Smooth muscle cell of the brain vasculature (primary cell): ENCODE data around the gene TMEM184B.

Source experiments
- DNase-seq: peaks from one replicate; pipeline ENCODE4 v3.0.0-alpha.2; 2012; ENCODE audit warnings: low read depth, low spot score

The TMEM184B gene

DNA sequence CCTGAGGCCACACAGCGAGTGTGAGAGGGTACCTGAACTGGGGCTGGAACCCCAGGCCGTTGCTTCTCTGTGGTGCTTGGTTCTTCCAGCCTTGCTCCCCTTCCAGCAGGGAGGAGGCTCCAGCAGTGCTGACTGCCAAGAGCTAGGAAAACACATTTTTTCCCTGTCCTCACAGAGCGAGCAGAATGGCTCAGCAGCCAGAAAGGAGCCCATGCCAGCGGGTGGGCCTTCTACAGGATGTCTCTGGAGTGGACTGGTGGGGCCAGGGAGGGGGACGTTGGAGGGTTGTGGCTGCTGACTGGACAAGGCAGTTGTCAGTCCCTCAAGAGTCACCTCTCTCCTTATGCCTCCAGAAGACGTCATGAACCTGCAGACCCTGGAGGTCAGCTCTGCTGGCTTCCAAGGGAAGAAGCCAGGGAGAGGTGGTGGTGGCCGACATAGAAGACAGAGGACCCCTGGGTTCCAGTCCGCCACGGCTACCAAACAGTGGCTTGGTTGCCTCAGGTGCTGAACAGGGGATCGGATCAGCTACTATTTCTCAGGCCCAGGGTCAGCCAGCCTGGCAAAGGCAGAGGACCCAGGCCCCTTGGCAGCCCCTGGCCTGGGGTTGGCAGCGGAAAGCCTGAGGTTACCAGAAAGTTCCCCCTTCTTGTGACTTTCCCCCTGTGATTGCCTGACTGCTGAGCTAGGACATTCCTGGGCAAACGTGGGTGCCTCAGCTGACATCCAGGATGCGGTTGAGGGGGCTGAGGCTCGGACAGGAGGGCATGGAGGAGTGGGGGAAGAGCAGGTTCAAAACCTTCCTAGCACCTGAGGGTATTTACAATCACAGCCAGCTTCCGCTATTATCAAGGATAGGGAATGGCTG is 67.3 kb downstream of the TMEM184B start:
- DNase-seq: no peak

DNA sequence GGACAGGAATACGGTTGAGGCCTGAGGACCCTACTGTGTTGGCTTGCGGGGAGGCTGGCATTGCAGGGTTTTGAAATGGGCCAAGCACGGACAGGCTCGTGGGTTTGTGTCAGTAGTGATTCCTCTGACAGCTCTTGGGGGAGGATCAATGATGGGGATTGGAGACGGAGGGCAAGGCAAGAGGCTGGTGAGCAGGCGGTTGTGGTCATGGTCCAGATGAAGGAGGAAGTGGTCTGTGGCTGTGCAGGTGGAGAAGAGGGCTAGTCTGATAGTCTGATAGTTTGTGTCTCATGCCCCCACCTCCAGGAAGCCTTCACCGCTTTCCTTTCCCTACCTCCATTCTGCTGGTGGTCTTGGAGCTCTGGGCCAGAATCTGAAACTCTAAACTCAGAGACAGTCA is 68.0 kb downstream of the TMEM184B start:
- DNase-seq: no peak

DNA sequence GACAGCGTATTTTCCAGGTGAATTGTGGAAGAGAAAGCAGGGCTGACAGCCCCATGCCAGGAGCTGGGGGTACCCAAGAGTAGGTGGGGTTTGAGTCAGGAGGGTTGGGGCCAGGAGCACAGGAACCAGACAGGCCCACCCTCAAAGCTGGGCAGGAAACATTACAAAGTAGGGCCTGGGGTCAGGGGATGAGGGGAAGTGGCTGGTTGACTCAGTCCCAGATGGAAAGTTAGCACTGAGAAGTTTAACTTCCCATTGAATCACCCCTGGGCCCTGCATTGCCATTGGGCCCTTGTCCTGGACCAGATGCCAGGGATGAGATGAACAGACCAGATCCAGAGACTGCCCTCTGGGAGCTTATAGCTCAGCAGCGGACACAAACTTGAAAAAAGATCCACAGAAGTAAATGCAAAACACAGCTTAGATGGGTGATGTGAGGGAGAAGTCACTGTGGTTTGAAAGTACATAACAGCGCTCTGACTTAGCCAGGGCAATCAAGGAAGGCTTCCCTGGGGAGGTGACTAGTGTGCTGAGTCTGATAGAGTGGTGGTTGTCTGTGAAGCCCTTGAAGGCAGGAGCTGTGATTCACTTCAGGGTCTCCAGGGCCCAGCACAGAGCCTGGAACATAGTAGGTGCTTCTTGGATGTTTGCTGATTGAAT is 68.8 kb downstream of the TMEM184B start:
- DNase-seq: no peak

DNA sequence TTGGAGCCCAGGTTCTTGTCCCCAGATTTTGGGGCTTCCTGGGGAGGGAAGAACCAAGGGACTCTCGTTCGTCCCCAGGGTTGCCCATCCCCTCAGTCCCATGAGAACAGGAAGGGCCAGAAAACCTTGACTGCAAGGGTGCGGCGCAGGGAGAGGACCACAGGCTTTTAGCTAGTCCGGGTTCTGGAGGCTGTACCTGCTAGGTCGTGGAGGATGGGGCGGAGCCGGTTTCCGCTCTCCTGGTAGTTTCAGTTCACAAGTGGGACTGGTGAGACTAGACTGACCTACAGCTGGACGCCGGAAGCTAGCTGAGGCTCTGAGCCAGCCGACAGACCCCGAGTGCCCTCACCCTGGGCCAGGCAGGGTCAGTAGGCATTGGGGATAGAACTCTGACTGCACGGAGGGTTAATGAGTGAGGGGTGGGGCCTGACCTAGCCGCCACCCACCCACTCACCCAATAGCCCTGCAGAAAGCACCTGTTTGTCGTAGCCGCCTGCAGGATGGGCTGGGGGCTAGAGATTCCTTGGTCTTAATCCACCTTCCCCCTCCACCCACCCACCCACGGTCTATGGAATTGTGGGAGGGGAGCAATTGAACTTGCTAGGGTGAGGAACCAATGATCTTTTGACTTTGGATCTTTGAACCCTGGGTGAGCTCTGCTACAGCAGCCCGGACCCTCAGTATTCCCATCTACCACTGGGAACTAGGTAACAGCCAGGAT is 69.6 kb downstream of the TMEM184B start:
- no peak for DNase-seq

DNA sequence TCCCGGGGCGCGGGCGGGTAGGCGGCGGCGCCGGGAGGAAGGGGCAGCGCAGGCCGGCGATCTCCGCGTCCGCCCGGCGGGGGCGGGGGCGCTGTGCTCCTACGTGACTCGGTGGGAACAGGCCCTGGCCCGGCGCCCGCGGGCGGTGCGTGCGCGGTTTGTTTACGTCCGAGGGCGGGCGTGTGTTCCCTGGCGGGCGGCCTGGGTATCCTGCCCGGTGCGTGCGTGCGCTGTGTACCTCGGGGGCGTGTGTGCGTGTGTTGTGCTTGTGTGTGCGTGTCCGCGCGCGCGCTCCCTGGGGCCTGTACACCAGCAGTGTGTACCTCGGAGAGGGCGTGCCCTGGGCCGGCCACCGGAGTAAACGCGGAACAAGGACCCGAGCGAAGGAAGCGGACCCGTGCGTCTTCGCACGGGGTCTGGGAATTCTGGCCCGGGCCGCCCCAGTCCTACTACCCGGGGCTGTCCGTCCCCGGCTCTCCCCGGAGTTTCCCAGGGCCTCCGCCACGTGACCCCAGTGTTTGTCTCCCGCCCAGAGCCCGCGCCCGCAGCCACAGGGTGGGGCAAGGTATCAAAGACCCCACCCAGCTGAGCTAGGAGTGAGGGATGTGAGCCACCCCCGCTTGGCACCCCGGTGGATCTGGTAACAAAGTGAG is 70.2 kb downstream of the TMEM184B start:
- DNase-seq: no peak

DNA sequence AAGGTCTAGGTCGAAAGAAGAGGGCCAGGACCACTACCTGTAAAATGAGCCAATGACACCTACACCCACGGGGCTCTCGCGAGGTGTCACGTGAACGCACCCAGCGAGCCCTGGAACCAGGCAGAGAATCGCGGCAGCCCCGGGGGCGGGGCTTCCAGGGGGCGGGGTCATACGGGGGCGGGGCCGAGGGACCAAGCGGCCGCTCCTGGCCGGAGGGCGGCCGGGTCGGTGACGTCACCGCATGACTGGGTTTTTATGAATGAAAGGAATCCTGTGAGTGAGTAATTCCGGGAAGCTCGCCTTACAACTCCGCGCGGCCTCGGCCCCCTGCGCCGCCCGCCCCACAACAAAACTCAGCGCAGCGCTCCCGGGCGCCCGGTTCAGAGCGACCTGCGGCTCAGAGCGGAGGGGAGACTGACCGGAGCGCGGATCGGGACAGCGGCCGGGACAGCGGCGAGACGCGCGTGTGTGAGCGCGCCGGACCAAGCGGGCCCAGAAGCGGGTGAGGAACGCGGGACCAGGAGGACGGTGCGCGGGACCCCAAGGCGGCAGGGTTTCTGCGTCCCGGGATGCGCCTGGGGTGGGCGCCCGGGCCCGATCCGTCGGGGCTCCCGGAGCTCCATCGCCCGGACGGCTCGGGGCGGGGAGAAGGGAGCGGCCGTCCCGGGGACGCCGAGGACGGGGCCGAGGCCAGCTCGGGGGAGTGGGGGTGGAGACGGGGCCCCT is 70.9 kb downstream of the TMEM184B start, which contains the start of gene MAFF:
Gene MAFF (plus strand): TSS at position 284 of the 726 bp plus-strand sequence. CDS start 11,860 bp downstream, outside the sequence.
- peak; percentile 96 for DNase-seq

DNA sequence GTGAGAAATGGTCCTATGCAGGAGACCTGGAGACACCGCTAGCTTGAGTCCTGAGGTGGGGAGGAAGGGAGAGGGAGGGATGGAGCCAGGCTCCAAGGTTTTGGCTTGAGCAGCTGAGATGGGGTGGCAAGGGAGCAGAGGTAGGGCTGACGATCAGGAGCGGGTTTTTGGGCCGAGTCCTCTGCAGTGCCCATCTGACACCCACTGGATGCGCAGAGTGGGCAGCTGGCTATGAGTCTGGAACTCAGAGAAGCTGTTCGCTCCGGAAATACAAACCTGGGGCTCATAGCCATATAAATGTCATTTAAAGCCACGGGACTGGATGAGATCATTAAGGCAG is 71.5 kb downstream of the TMEM184B start:
- no peak for DNase-seq

DNA sequence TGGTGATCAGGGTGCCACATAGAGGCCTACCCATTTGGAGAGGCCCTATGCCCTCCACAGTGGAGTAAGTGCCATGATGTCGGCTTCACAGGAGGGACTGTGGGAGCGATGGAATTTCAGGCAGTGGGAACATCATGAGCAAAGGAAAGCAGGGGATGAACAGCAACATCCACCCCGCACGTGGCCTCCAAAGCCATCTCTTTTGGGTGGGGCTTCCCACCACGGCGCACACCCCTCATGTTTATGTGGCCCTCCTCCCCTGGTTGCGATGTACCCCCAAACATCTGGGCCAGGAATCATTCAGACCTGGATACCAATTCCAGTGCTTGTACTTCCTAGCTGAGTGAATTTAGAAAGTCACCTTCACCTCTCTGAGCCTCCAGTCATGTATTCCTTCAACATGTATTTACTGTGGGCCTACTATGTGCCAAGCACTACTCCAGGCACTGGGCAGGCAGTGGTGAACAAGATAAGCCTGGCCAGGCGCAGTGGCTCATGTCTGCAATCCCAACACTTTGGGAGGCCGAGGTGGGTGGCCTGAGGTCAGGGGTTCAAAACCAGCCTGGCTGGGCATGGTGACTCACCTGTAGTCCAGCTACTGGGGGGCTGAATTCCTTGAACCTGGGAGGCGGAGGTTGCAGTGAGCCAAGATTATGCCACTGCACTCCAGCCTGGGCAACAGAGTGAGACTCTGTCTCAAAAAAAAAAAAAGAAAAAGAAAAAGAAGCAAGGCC is 72.8 kb downstream of the TMEM184B start:
- no peak for DNase-seq

DNA sequence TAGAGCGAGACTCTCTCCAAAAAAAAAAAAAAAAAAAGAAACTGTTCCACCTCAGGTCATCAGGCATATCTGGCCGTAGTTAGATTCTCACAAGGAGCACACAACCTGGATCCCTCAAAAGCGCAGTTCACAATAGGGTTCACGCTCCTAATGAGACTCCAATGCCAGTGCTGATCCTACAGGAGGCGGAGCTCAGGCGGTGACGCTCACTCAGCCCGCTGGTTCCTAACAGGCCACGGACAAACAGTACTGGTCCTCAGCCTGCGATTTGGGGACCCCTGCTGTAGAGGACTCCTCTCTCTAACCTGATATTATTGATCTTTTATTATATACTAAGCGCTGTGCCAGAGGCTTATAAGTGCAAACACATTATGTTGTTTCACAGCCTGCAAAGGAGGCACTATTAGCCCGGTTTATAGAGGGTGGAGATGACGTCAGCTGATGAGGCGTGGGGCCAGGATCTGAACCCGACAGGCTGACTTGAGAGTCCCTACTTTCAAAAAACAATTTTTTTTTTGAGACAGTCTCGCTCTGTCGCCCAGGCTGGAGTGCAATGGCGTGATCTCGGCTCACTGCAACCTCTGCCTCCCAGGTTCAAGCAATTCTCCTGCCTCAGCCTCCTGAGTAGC is 75.9 kb downstream of the TMEM184B start:
- DNase-seq: no peak

DNA sequence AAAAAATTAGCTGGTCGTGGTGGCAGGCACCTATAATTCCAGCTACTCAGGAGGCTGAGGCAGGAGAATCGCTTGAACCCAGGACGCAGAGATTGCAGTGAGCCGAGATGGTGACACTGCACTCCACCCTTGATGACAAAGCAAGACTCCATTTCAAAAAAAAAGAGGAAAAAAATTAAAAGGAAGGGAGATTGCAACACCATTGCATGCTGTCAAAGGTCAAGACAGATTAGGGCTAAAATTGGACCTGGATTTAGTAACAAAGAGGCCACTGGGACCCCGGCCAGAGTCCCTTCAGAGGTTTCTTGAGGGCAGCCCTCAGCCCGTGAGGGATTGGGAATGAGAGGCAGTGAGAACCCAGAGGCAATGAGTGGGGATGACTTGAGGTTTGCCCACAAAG is 79.2 kb downstream of the TMEM184B start:
- no peak for DNase-seq

DNA sequence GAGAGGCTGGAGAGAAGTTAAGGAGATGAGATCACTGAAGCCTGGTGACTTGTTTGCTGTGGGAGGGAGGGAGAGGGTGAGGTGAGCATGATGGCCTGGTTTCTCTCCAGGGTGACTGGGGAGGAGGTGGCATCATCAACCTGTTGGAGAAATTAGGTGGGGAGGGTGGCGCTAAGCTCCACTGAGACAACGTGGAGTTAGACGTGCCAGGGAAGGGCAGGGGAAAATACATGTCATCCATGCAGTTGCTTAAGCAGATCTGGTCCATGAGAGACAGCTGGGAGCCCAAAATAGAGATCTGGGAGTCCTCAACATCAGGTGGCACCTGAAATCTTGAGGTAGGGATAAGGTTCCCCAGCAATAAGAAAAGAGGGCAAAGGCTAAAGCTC is 80.3 kb downstream of the TMEM184B start:
- no peak for DNase-seq

DNA sequence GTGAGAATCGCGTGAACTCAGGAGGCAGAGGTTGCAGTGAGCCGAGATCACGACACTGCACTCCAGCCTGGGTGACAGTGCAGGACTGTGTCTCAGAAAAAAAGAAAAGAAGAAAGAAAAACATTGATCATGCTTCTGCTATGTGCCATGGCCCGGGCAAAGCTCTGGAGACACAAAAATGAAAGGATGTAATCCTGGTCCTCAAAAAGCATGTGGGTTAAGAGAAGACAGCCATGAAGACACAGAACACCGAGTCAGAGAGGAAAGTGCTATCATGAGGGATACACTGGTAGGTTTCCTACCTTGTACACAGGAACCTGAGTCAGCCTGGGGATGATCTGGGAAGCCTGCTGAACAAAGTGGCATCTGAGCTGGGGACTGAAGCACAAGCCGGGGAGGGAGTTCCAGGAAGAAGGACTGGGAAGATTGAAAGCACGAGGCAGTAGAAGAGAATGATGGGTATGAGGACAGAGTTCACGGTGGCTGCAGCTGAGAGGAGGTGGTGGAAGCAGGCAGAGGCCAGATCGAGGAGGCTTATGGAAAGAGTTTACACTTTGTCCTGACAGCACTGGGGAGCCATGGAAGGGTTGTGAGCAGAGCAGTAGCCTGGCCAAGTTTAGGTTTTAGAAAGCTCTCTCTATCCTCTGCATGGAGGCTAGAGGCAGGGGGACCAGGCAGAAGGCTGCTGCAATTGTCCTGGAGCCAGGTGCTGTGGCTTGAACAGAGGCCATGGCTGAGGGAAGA is 80.9 kb downstream of the TMEM184B start:
- no peak for DNase-seq

DNA sequence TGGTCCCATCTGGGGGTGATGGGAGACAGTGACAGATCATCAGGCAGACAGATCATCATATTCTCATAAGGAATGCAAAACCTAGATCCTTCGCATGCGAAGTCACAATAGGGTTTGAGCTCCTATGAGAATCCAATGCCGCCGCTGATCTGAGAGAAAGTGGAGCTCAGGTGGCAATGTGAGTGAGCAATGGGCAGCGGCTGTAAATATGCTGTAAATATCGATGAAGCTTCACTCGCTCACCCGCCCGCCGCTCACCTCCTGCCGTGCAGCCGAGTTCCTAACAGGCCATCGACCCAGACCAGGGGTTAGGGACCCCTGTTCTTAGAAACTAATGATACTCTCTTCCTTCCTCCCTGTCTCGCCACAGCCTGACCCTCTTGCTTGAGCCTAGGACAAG is 81.8 kb downstream of the TMEM184B start:
- DNase-seq: no peak

DNA sequence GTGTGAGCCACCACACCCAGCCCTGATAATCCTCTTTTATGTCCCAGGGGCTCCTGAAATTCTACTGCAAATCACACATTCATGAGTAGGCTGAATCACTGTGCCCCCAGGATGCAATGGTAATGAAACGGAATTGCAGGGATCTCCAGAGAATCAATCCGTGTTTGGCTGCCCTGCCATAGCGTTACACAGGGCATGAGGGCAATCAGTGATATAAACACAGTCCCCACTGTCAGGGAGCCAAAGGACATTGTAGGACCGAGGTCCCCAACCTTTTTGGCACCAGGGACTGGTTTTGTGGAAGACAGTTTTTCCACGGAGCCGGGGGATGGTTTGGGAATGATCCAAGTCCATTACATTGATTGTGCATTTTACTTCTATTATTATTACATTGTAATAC is 82.2 kb downstream of the TMEM184B start:
- no peak for DNase-seq

DNA sequence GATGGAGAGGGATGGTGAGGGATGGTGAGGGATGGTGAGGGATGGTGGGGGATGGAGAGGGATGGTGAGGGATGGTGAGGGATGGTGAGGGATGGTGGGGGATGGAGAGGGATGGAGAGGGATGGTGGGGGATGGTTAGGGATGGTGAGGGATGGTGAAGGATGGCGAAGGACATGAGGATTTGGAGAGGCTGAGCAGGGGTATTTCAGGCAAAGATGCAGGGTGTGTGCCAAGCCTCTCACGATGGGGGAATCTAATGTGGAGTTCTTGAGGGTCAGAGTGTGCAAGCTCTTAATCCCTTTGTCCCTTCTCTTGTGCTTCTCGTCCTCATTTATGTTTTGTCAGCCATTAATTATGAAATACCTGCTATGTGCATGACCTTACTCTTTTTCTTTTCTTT is 83.7 kb downstream of the TMEM184B start:
- DNase-seq: no peak

DNA sequence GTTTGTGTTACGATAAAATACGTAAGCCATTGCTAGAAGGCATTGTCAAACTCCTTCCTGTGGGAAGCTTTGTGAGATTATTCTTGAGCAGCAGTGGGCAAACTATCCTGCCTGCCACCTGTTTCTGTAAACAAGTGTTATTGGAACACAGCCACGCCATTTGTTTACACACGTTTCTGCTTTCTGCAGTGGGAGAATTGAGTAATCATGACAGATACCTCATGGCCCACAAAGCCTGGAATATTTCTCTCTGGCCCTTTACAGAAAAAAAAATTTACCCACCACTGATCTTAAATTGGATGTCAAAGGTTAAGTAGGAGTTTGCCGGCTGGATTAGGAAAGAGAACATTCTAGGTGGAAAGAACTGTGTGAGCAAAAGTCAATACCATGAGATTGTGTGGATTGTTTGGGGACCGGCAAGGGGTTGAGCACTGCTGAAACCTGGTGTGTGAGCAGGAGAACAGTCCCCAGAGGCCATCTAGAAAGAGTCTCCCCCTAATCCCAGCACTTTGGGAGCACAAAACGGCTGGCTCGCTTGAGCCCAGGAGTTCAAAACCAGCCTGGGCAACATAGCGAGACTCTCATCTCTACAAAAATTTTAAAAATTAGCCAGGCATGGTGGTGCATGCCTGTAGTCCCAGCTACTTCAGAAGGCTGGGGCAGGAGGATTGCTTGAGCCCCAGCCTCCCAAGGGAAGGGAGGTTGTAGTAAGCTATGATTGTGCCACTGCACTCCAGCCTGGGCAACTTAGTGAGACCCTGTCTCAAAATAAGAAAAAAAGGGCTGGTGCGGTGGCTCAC is 85.2 kb downstream of the TMEM184B start:
- no peak for DNase-seq

DNA sequence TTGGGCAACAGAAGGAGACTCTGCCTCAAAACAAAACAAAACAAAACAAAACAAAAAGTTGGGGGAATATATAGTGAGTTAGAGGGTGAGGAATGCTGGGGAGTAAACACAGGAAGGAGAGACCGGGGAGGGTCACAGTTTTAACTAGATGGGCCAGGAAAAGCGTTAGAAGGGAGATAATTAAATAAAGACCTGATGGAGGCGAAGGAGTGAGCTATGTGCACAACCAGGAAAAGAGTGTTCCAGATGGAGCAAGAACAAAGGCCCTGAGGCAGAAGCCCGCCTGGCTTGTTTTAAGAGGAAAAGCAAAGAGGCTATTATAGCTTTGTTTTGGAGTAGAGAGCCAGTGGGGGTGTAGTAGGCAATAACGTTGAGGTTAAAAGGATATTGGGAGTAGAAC is 86.4 kb downstream of the TMEM184B start:
- DNase-seq: no peak

DNA sequence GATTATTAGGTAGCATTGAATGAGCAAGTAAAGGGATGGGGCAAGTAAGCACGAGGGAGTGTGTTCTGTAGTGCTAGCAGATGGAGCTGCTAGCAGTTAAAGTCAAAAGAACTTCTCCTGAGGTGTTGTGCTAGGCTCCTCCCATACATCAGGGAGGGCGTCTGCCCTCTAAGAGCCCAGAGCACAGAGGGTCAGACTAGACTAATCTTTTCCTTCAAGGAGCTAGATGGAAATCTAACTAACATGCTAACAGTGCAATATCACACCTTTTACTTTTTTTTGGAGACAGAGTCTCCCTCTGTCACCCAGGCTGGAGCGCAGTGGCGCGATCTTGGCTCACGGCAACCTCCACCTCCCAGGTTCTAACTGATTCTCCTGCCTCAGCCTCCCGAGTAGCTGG is 88.0 kb downstream of the TMEM184B start:
- no peak for DNase-seq
